ENCODE data around the gene GPR18.
"Not testable (repeated sequence)": the region's sequence is repeated elsewhere in the genome, so short reads cannot be mapped to it uniquely, and the experiment has no call there.

The GPR18 gene

DNA sequence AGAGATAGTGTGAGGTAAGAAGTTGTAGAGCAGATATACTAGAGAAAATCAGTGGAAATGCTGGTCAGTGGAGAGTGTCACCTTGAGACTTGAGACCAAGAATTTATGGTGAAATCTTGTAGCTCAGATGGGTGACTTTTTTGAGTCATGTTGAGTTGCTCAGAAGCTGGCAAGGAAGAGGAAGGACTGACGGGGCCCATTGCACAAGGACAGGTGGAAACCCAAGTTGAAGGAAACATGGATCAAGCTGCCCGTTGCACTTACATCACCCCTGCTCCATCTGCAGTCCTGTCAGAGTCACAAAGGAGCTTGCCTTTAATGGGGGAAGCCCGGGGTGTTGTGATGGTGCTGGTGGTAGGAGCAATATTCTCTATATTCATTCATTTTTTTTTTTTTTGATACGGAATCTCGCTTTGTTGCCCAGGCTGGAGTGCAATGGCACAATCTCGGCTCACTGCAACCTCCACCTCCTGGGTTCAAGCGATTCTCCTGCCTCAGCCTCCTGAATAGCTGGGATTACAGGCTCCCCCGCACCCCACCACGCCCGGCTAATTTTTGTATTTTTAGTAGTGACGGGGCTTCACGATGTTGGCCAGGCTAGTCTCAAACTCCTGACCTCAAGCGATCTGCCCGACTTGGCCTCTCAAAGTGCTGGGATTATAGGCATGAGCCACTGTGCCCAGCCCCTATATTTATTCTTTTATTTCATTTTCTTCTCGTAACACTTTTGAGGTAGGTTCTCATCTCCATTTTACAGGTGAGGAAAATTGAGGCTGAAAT is 30.1 kb downstream of the GPR18 start:
- no peak for DNase-seq

DNA sequence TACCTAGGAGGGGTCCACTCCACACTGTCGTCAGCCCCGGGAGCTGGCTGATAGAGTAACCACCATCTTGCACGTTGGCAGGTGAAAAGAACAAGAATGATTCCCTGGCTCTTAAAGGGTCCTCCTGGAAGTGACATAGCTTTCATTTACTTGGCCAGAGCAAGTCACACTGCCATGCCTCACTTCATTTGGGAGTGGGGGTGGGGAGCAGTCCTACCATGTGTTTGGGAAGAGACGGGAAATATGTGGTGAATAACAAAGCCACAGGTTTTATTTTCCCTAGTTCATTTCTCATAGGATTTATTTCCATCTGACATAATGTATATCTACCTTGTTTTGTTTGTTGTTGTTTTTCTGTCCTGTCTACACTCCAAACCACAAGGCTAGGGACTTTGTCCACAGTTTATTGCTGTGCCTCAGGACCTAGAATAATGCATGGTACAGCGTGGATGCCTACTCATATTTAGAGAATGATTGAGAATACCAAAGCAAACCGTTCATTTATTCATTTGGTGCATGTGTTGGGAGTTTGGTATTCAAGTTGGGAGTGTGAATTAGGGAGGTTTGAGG is 30.8 kb downstream of the GPR18 start:
- DNase-seq: no peak

DNA sequence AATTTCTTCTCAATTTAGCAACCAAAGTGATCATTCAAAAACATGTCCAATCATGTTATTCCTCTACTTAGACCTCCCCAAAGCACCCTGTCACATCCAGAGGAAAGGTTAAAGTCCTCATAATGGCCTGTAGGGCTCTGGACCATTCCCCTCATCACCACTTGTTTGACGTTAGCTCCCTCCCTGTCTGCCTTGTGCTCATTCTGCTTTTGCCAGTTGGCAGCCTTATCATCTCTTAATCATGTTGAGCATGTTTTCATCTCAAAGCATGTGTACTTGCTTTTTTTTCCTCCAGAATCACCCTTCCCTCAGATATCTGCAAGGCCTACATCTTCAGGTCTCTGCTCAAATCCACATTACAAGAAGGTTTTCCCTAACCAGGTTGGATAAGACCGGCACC is 31.7 kb downstream of the GPR18 start:
- DNase-seq: no peak

DNA sequence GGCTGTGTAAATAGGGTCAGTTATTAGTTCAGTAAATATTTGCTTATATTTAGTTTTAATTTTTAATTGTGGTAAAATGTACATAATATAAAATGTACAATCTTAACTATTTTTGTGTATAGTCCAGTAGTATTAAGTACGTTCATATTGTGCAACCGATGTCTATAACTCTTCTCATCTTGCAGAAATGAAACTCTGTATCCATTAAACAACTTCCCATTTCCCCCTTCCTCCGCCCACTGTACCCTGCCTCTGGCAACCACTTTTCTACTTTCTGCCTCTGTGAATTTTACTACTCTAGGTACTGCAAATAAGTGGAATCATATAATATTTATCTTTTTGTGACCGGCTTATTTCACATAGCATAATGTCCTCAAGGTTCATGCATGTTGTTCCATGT is 33.1 kb downstream of the GPR18 start:
- DNase-seq: no peak

DNA sequence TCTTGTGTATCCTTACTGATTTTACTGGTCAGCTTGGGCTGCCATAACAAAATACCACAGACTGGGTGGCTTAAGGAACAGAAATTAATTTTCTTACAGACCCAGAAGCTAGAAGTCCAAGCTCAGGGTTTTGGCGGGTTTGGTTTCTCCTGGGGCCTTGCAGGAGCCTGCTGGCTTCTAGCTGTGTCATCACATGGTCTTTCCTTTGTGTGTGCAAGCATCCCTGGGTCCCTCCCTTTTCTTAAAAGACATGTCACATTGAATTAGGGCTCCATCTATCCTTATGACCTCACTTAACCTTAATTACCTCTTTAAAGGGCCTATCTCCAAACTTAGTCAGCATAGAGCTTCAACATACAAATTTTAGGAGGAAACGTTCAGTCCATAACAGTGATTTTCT is 34.2 kb downstream of the GPR18 start:
- no peak for DNase-seq

DNA sequence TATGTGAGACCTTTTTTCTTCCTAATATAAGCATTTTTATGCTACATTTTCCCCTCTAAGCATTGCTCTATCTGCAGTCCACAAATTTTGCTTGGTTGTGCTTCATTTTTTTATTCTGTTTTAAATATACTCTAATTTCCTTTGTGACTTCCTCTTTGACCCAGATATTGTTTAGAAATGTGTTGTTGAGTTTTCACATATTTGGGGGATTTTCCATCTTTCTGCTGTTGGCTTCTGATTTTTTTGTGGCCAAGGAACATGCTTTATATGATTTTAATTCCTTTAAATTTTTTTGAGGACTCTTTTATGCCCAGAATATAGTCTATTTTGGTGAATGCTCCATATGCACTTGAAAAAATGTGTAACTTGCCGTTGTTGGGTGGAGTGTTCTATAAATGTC is 34.6 kb downstream of the GPR18 start:
- no peak for DNase-seq

DNA sequence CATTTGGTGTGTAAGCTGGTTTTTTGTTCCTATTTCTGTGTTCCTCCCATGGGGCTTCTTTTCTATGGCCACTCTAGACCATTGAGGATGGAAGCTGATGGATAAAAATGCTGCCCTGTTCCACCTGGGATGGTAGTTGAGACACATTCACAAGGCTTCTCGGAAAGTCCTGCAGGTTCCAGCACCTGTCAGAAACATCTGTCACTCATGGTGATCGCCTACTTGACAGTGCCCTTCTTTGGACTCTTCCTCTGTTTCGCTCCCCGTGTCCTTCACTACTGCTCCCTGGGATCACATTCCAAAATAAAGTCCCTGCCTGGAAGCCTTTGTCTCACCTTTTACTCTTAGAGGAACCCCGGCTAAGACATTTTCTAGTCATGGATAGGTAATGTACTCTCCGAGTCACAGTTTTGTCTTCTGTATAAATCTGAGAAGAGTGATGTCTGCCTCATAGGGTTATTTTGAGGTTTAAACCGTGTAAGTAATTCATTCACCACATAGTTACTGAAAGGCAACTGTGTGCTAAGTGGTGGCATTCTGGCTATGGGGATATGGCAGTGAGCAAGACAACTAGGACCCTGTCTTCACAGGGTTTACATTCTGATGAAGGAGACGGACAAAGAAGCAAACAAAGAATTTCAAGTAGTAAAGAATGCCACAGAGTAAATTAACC is 36.5 kb downstream of the GPR18 start:
- no peak for DNase-seq

DNA sequence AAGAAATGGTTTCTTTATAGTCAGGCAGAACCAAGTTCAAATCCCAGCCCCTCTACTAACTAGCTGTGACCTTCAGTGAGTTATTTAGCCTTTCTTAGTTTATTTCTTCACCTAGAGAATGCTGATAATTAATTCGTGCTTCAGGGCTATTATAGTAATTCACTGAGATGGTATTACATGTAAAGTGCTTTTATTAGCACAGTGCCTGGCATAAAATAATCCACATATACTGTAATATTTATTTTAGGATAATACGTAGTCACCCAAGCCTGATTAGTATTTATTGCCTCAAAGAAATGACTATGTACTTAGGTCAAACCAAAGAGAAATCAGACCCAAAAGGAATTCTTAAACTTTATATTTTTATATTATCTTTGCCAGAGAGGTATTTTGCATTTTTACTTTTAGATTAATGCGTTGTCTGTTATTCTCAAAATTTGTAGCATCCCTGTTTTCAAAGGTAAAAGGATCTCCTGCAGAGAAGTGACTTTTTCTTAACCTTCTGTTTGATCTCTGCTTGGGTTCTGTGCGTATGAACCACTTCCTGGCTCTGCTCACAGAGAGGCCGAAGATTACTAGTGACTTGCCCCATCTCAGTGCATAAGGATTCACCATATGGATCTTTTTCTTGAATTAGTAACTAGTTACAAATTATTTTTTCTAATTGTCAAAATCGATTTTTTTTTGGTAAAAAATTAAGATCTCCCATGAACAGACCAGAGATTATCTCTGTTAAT is 37.8 kb downstream of the GPR18 start:
- no peak for DNase-seq

DNA sequence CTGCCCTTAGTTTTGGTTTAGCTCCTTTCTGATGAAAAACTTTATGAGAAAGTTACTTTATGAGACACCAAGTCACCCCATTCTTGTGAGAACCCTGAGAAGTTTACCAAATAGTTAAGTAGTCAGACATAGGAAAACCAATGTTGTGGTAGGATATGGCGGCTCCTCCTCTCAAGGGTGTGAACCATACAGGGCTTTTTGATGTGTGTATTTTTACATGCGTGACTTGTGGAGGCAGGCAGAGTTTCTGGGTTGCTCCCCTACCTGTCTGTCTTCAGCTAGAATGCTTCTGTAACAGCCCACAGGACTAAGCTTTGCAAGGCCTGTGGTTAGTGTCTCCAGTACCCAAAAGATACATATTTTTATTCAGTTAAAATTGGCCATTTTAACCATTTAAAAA is 39.2 kb downstream of the GPR18 start:
- DNase-seq: no peak

DNA sequence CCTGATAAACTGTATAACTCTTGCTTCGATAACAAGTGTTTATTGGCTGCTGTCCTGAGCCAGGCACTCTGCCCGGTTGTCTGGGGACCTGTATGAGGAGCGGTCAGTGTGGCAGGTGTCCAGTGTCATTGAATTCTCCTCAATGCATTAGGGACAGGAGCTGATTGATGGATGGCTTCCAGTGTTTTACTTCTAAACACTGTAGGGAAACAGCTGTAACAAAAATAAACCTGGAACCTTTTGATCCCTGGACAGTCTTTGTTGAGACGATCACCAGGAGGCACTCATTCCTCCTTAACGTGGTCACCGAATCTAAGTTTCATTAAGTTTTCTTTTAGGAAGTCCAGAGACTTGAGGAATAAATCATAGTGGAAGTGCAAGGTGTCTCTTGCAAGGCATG is 39.6 kb downstream of the GPR18 start:
- no peak for DNase-seq

DNA sequence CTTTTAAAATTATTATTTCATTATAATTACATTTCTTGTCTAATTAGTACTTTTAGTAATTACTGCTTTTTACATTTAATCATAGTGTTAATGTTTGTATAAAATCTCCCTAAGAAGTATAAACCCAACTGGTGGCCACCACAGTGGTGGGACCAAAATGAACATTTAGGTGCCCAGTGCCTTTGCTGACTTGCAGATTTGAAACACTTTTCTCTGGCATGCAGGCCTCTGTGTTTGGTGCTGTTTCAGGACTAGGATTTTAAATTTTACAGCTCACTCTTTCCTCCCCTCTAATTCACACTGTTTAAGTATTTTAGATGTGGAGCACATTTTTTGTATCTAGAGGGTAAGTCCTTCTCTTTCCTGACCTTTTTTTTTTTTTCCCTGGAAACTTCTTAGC is 40.1 kb downstream of the GPR18 start:
- no peak for DNase-seq

DNA sequence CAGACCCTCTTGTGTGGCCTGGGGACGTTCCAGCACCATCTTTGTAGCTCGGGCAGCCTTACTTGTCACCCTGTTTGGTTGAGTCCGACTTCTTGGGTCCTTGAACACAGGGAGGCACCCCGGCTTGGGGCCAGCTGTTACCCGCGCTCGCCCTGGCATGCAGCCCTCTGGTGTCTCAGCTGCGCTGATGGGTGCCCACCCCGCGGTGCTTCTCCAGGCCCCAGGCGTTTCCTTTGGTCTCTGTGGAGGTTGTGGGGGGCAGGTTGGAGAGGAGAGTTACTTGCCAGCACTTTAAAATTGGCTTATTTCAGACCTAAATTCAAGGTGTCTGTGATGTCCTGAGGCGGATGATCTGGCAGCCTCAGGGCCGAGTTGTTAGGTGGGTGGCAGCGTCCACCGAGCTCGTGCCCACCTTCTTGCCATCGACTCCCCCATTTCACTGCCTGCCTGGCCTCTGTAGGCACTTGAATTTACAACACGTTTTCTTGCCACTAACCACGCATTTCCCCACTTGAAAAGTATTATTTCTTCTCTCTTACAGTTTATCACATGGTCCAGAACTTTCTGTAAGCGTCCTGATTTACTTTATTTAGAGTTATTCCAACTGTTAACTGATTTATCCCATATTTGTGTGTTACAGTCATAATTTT is 40.6 kb downstream of the GPR18 start:
- no peak for DNase-seq

DNA sequence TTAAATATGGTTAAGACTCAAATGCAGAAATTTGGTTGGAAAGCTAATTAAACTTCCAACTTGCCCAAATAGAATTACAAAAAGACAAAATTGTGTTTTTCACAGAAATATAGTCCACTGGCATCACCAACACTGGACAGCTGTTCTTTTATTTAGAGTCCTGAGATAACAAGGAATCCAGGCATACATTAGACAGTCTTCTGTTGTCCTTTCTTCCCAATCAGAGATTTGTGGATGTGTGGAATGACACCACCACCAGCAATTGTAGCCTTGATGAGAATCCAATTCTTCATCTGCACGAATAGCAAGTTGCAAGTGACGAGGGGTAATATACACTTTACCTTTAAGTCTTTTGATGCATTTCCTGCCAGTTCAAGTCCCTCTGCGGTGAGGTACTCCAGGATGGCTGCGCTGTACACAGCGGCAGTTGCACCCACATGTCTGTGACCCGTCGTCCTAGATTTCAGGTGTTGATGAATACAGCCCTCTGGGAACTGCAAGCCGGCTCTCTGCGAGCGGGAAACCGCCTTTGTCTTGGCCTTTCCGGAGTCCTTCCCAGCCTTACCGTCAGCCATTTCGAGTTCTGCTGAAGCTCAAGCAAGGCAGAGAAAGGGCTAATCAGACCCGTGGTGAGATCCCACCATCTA is 42.9 kb downstream of the GPR18 start:
- no peak for DNase-seq

DNA sequence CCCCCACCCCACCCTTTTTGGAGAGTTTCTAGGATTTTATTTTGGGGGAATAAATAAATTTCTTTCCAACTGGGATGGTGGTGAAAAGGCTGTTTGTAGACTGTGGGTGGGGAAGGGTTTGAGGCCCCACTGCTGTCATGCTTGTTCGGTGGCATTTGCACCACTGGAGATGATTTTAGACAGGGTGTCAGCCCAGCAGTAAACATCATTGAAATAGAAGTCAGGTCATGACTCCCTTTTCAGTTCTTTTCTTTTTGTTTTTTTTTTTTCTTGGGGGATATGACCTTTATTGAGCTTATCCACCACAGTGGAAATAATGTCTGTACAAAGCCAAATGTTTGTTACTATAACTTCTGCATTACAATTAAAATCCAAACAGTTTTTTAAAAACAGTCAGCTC is 43.4 kb downstream of the GPR18 start:
- DNase-seq: no peak

DNA sequence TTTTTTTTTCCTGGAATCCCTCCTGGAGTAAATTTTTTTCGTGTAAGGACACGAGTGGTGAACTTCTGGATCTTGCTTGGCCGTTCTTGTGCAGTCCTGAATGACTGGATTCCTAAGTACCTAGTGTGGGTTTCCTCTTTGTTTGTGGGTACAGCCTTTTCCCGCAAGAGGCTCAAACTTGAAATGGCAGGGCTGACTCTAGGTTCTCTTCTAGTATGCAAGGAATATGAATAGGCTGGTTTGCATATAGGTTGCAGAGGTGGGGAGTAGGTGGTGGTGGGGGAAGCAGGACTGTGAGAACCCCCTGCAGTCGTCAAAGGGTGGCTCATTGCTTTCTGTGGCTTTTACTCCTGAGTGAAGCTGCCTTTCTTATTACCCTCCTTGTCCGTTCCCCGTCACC is 43.9 kb downstream of the GPR18 start:
- DNase-seq: no peak

DNA sequence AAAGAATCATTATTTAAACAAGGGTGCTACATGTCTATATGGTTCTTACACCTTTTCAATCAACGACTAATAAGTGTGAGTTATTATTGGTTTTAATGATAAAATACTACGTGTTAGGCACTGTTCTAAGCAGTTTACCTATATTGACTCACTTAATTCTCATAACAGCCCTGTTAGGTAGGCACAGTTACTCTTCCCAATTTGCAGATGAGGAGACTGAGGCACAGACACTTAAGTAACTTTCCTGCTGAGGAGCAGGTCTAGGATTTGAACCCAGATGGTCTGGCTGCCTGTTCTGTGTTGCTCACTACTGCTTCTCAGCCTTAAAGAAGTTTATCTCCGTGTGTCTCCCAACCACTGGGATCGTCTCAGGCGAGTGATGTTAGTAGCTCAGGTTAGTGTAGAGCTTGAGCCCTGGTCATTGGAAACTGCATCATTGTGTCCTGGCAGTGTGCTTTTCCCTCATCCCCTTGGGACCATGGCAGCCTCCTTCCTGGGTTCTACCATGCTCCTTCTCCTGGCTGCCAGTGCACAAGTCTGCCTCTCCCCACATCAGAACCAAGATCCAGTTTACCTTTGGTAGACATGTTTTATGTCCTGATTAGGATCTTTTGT is 46.7 kb downstream of the GPR18 start:
- no peak for DNase-seq

DNA sequence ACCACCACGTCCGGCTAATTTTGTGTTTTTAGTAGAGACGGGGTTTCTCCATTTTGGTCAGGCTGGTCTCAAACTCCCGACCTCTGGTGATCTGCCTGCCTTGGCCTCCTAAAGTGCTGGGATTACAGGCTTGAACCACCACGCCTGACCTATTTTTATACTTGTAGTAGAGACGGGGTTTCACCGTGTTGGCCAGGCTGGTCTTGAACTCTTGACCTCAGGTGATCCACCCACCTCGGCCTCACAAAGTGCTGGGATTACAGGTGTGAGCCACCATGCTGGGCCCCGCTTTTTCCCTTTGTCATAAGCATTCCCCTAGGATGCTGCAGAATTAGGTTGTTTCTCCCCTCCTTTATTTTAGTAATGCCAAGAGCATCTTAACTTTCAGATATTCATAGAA is 47.6 kb downstream of the GPR18 start:
- not testable (repeated sequence) for DNase-seq

DNA sequence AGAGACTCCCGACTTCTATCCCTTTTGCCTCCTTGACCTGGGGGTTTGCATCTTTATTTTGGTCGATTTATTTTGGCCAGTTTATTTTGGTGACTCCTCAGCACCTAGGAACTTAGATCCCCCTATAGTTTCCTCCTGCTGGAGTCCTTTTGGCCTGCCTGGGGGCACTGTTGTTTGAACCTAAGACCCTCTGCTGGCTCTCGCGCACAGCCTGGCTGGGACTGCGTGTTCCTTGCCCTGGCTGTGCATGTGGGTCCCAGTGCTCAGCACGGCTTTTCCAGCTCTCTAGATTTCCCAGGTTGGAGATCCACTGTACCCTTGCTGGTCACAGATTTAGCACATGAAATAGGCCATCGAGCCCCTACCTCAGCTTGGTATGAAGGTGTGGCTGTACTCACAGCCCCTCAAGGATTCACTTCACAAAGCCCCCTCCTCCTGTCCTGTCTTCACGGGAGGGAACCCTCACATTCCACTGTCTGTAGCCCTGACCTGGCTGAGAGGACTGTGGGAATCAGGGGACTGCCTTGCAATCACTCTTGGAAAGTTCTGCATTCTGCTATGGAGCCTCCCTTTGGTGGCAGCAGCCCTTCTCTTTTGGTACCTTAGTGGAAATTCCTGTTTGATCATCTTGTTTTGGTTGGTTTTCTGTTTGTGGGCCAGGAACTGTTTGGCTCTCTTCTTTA is 49.2 kb downstream of the GPR18 start:
- no peak for DNase-seq

DNA sequence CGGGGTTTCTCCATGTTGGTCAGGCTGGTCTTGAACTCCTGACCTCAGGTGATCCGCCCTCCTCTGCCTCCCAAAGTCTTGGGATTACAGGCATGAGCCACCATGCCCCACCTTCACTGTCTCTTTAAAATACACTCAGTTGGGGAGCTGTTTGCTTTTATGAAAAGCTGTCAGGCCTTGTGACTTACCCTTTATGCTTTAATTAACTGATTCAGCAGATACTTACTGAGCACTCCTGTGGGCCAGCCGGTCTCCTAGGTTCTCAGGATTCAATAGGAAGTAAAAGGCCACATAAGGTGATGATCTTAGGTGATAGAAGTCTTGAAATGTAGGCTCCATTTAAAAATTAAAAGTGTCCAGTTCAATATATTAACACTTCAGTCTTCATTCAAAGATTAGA is 50.0 kb downstream of the GPR18 start:
- no peak for DNase-seq

DNA sequence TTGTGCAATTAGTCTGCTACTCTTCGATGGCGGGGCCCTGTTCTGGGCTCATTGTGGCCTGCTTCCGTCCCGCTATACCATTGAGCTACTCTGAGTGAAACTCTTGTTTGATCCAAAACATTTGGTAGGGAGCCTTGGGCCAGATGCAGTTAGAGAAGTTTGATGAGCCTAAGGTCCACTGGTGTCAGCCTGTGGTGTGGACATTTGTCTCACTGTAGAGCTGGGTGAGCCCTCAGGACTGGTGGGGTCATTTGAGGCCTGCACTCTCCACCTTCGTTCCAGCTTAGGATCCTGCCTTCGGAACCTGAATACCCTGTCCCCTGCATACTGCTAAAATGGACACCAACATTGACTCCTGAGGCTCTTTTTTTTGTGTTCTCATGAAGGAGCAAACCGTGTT is 50.7 kb downstream of the GPR18 start:
- DNase-seq: no peak

DNA sequence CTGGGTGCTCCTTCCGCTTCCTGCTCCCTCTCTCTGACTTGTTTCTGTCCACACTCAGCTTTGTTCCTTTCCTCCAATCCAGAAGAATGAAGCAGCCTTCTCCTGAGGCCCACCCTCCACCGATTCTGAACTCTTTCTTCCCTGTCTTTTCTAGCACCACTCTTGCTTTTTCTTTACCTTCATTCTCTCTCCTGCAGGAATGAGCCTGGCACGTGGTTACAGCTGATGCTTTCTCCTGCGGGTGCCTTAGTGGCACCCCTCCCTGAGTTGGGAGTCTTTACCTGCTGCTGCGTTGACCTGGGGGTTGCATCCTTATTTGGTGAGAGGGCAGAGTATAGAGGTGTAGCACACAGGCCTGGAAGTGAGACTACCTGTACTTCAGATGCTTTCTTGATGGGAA is 51.3 kb downstream of the GPR18 start:
- DNase-seq: no peak

DNA sequence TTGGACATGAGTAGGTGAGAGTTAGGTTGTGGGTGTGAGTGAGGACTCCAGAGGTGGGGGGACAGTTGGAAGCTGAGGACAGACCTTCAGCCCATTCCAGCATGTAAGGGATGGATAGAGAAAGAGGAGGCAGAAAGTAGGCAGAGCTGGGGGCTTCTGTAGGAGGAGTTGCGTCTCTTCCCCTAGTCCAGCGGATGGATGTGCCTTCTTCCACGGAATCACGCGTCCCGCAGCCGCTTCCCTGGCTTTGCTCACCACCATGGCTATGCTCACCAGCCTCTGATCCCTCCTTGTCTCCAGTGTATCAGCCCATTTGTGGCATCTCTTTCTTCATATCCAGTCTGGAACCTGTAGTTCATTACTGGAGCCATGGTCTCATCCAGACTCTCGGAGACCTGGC is 52.0 kb downstream of the GPR18 start:
- DNase-seq: no peak
